ENCODE results near the gene LIN7B.

GRCh38 chr19:49109051-49109450, 5.1 kb upstream of the LIN7B start:
- TF ChIP-seq CTCF (tag by site-specific recombination; IDR thresholded peaks at IDR 0.05) (no peak), PBX3 (CRISPR knock-in tag; IDR thresholded peaks at IDR 0.05) (no peak)

Data from HEK293 (cell line).